HG03139 (cell line): Measurements from ENCODE around the gene SPO11.
"Not testable (repeated sequence)": the region's sequence is repeated elsewhere in the genome, so short reads cannot be mapped to it uniquely, and the experiment has no call there.

Experiments
- ATAC-seq: cut with Tn5 transposase; IDR thresholded peaks from one replicate; pipeline ENCODE4 v1.9.1; 2021; ENCODE audit not compliant: unreplicated experiment

Gene SPO11

DNA sequence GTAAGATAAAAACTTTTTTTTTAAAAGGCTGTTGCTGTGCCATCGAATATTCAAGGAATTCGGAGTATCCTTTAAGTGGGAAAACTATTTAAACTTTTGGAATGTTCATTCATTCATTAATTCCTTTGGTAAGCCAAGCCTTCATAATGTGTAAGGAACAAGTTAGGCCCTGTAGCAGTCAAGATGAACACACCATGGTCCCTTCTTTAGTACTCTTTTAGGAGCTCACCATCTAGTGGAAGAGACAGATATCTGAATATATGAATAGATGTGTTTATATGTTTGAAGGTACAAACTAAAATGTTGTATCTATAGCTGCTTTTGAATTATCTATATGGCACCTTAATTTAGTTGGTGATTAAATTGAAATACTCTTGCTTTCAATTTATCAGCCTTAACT is 5.8 kb downstream of the SPO11 start:
- no peak for ATAC-seq

DNA sequence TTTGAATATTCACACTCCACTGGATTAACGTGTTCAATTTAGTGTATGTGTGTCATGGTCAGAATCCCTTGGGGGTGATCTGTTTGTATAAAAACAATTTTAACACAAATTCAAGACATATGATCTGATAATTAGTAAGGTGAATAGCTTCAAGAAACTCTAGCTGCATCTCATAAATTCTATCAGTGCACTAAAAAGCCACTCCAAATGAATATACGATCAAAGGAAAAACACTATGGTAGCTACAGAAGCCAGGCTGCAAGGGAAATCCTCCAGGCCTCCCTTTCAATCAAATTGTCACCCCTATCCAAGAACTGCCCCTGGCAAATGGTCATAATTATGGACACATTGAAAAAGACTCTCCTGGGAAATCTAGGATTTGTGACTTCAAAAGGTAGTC is 12.1 kb downstream of the SPO11 start:
- no peak for ATAC-seq

DNA sequence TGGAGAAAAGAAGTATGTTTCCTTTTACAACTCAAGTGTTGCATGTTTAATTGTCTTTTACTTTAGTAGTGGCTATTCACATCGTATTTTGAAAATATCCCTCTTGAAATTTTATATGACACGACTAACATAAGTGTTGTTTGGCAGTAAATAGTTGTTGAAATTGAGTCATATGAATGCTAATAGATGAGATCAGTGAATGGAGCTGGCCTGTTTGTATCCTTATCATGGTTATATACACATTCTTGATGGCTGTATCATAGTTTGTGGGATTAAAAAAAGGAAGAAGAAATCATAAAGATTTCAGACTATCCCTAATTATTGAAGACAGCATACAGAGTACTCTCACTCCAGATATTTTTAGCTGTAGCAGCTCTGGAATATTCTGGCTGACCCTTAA is 13.2 kb downstream of the SPO11 start:
- no peak for ATAC-seq

DNA sequence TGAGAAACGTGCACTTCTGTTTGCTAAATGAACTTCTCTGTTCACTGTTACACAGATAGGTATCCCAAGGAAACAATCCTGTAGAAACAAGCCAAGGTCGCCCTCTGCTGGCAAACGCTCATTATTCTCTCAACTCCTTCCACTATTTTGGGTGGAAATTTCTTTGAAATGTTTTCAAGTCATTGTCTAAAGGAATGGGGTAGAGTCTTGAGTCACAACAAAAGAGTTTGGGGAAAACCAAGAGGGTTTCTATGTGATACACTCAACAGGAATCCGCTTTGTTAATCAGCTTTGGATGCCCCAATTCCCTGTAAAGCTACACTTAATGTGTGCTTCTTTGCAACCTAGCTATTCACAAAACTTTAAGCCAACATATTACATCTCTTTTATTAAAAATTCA is 16.9 kb downstream of the SPO11 start:
- no peak for ATAC-seq

DNA sequence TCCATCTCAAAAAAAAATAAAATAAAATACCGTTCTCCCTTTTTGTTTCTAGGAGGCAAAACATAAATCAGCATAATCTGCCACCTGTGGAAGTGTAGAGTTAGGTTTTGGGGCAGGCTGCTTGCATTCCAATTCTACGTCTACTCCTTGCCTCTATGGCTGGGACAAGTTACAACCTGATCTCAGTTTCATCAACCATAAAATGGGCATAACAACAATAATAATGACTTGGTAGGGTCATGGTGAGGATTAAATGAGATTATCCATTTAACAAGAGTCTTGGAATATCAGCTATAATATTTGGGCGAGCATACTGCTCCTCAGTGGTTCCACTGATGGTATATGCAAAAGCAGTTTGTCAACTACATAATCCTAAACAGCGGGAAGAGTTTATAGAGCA is 17.8 kb downstream of the SPO11 start:
- no peak for ATAC-seq

DNA sequence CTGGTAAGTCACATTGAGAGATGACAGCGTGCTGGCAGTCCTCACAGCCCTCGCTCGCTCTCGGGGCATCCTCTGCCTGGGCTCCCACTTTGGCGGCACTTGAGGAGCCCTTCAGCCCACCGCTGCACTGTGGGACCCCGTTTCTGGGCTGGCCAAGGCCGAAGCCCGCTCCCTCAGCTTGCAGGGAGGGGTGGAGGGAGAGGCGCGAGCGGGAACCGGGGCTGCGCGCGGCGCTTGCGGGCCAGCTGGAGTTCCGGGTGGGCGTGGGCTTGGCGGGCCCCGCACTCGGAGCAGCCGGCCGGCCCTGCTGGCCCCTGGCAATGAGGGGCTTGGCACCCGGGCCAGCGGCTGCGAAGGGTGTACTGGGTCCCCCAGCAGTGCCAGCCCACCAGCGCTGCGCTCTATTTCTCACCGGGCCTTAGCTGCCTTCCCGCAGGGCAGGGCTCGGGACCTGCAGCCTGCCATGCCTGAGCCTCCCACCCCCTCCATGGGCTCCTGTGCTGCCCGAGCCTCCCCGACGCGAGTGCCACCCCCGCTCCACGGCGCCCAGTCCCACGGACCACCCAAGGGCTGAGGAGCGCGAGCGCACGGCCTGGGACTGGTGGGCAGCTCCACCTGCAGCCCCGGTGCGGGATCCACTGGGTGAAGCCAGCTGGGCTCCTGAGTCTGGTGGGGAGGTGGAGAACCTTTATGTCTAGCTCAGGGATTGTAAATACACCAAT is 18.8 kb downstream of the SPO11 start:
- not testable (repeated sequence) for ATAC-seq

DNA sequence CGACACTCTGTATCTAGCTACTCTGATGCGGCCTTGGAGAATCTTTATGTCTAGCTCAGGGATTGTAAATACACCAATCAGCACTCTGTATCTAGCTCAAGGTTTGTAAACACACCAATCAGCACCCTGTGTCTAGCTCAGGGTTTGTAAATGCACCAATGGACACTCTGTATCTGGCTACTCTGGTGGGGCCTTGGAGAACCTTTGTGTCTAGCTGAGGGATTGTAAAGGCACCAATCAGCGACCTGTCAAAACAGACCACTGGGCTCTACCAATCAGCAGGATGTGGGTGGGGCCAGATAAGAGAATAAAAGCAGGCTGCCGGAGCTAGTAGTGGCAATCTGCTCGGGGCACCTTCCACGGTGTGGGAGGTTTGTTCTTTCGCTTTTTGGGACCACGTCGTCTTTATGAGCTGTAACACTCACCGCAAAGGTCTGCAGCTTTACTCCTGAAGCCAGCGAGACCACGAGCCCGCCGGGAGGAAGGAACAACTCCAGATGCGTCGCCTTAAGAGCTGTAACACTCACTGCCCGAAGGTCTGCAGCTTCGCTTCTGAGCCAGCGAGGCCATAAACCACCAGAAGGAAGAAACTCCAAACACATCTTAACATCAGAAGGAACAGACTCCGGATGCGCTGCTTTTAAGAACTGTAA is 19.4 kb downstream of the SPO11 start:
- ATAC-seq: not testable (repeated sequence)

DNA sequence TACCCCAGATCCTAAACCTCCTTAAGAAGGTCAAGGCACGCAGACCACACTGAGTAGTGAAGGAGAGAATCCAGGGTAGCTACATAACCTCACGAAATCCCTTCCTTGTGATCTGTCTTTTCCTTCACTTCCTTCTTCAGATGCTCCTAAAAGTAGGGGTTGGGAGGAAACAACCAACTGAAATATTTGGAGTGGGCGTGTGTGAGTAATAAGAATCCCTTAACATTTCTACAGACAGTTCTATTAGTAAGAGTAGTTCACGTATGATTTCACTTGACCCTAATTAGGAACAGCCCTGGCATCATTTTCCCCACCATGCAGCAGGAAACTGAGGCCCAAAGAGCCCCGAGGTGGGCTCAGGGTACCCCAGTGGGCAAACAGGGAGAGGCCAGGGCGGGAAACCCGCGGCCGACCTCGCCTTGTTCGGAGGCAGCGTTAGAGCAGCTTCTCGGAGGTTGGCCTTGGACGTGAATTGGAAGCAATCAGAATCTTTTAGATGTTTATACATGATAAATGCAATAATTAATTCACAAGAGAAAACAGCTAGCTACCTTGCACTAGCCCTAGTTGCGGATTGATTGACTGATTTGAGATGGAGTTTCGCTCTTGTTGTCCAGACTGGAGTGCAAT is 20.6 kb downstream of the SPO11 start:
- no peak for ATAC-seq

DNA sequence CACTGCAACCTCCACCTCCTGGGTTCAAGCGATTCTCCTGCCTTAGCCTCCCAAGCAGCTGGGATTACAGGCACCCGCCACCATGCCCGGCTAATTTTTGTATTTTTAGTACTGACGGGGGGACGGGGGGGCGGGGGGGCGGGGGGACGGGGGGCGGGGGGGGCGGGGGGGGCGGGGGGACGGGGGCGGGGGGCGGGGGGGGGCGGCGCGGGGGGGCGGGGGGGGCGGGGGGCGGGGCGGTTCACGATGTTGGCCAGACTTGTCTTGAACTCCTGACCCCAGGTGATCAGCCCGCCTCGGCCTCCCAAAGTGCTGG is 21.1 kb downstream of the SPO11 start:
- not testable (repeated sequence) for ATAC-seq

DNA sequence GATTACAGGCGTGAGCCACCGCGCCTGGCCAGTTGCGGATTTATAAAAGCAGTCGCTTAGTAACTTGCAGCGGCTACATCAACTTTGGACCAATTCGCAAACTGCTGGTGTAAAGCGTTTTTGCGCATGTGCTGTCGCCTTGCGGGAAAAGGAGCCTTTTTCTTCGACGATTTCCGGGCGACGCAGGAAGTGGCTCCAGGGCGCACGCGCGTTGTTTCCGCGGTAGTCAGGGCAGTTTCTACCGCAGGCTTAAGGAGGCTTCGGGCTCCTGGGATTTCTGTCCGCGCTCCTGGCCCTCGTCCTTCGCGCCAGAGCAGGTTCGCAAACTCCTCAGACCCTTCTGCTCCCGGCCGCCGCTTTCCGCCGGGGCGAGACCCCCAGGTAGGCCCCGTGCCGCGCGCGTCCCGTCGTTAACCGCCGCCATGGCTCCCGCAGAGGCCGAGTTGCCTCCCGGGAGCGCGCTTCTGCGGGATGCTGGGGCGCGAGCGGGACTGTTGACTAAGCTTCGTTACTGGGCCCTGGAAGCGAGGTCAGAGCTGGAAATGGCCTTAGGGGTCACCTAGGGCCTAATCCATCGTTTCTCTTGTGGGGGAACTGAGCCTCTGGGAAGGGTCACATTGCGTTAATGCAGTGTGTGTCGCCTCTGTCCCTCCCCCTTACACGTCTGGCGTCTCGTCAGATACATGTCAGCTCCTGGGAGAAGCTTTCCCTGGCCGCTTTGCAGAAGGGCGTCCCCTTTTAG is 21.6 kb downstream of the SPO11 start, which contains the start of gene RAE1:
TSS of gene RAE1 (plus strand) at position 214 of the 742 bp plus-strand sequence. CDS start 2,784 bp downstream, outside the sequence.
- peak; percentile 72 for ATAC-seq

DNA sequence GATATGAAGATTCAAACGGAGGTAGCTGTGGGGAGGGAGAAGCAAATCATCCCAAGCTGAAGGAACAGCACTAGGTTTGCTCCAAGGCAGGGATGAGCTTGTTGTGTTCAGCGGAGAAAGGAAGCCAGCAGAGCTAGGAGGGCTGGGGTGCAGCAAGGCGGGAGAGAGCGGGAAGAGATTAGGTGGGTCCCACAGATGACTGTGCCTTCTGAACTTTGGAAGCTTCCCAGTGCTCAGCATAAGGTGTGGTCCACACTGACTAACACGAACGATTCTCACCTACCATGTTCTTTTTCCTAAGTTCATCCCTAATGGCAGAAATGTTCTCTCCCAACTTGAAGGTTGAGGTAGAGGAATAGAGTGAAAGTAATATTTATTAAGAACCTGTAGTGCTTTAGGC is 22.7 kb downstream of the SPO11 start:
- no peak for ATAC-seq

DNA sequence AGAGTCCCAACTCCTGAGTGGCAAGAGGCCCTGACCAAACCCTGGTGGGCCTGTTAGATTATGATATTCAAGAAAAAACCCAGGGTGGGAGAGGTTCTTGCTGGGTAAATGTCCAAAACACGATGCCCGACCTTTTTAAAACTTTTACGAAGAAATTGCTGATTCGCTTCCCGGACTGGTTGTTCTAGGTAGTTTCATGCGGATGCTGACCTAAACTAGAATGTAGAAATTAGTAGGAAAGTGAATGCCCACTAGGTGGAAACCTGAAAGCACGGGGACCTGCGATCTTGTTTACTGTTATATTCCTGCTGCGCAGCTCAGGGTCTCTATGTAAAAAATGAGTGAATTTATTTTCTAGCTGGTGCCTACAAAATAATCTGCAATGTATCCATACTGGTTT is 23.7 kb downstream of the SPO11 start:
- ATAC-seq: no peak

DNA sequence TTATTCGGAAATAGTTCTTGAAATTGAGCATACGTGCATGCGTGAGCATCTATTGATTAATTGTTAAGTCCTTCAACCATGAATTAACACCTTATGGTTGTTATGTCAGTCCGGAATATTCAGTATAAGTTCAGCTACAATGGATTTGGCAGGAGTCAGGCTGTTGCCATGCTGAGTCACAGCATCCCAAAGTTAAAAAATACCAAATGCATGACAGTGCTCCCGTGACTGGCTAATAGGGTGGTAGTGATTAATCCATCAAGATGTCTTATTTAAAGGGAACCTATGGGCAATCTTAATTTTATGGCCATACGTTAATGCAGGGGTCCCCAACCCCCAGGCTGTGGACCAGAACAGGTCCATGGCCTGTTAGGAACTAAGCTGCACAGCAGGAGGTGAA is 31.9 kb downstream of the SPO11 start:
- no peak for ATAC-seq

DNA sequence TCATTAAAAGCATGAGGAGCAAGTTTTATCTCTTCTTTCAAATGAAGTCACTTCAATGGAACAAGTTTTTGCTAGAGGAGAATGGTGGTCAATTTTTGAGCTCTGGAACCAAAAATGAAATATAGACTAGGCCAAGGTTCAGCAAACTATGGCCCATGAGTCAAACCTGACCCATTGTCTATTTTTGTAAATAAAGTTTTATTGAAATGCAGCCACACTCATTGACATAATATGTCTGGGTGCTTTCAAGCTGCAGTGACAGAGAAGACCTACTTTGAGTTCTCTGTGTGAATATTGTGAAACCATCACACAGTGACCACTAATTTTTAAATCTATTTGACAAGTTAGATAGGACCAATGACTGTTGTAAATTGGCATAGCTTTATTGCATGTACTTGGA is 34.8 kb downstream of the SPO11 start:
- no peak for ATAC-seq

DNA sequence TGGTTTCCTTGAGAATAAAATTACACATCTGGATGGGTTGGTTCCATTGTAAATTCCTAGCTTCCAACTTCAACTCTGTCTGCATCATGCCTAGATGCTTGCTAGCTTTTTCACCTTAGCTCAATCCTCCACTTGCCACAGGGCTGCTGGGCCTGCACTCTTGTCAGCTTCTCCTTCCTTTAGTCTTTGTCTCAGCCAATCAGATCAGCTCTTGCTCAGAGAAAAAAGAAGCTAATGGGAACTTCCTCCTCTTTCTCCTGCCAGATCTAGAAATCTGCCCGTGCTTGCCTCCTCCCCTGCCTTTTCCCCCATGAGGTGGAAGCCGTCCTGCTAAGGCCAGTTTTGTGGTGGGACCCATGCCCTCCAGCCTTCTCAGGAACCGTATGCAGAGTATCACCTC is 40.0 kb downstream of the SPO11 start:
- no peak for ATAC-seq

DNA sequence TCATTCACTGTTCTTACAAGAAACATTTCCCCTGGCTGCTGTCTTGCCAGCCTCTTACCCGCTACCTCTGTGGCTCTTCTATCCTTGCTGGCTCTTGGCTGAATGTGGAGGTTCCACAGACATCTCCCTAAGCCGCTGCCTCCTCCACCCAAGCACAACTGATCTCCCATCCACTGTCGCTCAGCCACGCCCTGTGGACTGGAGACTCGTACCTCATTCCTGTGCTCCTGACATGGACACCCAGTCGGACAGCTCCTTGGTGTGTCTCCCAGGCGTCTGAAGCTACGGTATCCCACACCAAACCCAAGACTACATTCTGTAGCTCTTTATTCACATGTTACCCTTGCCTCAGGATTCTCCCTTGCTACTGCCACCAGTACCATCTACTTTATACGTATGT is 40.7 kb downstream of the SPO11 start:
- no peak for ATAC-seq

DNA sequence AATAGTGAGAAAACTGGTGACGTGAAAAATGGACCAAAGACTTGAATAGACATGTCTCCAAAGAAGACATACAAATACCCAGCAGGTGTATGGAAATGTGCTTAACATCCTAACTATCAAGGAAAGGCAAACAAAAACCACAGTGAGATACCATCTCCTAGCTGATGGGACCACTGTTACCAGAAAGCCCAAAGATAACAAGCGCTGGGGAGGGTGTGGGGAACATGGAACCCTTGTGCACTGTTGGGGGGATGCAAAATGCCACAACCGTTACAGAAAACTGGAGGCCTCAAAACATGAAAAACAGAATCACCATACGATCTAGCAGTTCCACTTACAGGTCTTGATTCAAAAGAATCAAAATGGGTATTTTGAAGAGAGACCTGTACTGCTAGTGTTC is 41.8 kb downstream of the SPO11 start:
- no peak for ATAC-seq

DNA sequence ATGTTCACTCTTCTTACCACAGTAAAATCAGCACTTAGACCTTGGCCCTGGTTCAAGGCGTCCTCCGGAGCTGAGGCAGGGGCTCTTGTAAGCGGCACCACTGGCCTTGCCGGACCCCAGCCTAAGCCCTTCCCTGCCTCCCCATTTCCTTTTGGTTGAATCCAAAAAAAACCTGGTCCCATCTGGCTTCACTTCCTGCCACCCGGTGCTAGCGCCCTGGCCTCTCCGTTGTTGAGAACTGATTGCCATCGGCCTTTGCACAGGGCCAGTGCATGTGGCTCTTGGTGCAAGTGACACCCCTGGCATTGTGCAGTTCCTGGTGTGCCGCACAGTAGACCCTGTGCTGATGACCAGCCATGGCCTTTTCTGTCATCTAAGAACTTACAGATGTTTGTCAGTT is 42.6 kb downstream of the SPO11 start:
- ATAC-seq: no peak

DNA sequence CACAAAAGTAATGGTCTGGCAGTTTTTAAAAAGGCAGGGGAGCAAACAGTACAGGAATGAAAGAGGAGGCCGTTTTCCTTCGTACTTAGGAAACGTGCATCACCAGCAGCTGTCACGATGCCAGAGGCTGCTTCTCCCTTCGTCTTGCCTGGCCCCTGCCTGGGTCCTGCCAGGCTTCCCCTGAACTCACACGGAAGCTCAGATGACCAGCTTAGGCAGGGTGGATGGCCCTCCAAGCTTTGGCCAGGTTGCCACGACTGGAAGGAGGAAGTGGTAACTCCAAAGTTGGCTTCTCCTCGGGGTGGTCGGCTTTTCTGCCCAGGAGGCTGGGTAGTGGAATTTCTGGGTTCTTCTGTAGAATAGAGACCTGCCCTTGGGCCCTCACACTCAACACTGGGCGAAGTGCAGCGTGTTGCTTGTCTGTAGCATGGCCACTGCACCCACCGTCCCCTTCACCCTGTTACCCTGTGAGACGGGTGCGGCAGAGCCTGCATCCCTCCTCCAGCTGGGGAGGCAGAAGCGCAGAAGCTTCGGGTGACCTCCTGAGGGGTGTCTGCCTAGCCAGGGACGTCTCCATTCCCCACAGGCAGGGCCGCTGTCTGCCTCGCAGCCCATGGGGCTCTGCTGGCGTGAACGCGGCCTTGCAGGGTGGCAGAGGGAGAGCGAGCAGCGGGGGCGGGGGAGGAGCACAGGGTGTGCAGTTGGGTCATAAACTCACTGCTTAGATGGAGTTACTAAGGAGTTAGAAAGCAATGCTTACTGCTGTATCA is 43.2 kb downstream of the SPO11 start:
- ATAC-seq: no peak

DNA sequence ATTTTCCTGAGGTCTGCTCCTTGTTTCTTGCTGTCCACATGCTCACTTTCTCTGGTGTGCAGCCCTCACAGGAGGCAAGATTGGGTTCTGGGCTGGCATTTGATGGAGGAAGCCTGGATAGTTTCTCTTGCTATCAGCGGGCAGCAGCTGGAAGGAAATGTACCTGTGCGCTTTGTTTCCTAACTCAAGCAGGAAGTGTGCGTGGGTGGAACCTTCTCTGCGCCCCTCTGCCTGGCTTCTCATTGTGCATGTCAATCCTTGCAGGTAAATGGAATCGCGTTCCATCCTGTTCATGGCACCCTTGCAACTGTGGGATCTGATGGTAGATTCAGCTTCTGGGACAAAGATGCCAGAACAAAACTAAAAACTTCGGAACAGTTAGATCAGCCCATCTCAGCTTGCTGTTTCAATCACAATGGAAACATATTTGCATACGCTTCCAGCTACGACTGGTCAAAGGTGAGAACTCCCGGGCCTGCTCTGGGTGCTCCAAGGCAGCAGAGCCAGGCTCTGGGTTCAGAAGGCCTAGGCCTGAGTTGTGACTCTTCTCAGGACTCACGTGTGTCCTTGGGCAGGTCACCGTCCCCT is 44.8 kb downstream of the SPO11 start:
- no peak for ATAC-seq
